ENCODE measurements around the gene CREB5.
"Not testable (repeated sequence)": the region's sequence is repeated elsewhere in the genome, so short reads cannot be mapped to it uniquely, and the experiment has no call there.

The CREB5 gene

DNA sequence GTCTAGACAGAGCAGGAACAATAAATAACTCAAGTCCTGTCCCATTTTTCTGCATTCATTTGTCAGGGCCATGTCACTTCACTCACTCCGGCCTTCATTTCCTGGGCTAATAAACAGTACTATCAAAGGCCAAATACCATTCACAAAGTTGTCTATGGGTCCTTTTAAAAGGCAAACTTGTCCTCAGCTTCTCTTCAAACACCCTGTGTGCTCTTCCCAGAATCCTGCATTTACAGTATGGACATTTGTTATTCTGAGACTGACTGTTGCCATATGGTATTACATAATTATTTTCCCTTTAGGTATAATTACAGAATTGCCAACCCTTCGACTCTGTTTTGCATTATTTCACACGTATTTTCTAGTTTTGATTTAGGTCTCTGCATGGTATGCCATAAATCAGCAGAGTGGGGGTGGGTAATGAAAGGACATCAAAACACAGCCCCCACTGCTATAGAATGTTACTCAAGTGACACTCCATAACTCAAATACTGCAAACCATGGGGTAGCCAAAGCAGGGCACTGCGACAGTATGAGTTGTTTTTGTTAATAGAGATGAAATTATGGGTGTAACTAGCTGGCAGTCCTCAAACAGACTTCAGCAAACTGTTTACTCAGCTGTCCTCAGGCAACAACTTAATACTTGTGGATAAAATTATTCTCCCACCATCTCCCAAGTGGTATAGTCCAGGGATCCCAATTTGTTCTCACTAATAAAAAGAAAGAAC is 362.1 kb downstream of the CREB5 start:
- no peak for DNase-seq (ENCODE audit: low read depth, low spot score)

DNA sequence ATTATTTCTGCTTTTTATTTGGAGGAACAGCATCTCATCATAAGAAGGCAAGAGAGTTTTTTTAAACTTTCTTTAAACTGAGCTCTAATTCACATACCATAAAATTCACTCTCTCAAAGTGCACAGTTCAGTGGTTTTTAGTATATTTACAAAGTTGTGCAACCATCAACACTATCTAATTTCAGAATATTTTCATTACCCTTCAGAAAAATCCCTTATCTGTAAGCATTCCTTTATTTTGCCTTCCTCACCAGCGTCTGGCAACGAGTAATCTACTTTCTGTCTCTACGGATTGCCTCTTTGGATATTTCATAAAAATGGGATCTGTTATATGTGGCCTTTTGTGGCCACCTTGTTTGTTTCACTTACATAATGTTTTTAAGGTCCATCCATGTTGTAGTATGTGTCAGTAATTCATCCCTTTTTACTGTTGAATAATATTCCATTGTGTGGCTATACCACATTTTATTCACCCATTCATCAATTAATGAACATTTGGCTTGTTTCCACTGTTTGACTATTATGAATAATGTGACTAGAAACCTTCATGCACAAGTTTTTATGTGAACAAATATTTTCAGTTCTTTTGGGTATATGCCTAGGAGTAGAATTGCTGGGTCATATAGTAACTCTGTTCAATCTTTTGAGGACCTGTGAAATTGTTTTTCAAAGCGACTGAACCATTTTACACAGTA is 364.3 kb downstream of the CREB5 start:
- no peak for DNase-seq (ENCODE audit: low read depth, low spot score)

DNA sequence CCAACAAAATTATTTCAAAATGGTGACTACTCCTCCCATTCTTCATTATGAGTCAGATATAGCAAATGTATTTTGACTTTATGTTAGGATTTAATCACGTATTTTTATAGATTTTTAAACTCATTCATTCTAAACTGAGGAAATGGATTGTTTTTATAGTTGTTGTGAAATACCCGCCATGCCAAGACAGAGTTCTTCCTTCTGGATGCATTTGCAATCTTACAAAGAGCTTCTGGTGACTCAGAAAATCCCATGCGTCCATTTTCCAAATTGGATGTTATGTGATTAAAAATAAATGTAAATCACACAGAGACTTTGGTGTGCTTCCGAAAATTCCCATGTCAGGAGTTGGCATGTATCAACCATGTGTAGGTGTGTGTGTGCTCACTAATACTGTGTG is 366.5 kb downstream of the CREB5 start:
- no peak for DNase-seq (ENCODE audit: low read depth, low spot score)

DNA sequence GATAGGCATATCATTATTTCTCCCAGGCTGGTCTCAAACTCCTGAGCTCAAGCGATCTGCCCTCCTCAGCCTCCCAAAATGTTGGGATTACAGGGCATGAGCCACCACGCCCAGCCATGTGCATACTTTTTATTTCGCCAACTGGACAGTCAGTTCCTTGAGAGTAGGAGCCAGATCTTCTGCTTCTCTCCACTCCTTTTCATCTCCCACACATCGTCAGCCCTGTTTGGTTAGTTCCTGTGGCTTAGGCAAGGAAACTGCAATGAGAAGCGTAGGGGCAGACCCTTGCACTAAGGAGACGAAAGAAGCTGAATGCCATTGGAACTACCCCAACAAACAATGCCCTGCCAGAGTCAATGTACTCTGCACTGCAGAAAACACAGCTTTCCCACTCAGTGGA is 367.6 kb downstream of the CREB5 start:
- DNase-seq (ENCODE audit: low read depth, low spot score) = no peak

DNA sequence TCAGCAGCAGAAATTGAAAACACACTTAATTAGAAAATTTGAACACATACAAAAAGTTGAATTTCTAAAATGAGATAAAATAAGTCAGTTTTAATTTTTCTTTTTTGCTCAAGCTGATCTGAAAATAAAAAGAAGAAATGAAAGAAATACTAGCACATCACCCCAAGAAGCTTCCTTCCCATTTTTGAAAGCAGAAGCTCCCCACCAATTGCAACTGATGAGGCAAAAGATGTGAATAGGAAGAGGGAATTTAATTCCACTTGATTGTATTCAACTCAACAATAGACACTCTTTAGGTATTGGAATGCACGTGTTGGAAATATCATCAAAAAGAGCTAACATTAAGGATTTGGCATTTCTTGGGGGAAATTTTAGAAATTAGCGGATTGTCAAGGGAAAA is 370.0 kb downstream of the CREB5 start:
- no peak for DNase-seq (ENCODE audit: low read depth, low spot score)

DNA sequence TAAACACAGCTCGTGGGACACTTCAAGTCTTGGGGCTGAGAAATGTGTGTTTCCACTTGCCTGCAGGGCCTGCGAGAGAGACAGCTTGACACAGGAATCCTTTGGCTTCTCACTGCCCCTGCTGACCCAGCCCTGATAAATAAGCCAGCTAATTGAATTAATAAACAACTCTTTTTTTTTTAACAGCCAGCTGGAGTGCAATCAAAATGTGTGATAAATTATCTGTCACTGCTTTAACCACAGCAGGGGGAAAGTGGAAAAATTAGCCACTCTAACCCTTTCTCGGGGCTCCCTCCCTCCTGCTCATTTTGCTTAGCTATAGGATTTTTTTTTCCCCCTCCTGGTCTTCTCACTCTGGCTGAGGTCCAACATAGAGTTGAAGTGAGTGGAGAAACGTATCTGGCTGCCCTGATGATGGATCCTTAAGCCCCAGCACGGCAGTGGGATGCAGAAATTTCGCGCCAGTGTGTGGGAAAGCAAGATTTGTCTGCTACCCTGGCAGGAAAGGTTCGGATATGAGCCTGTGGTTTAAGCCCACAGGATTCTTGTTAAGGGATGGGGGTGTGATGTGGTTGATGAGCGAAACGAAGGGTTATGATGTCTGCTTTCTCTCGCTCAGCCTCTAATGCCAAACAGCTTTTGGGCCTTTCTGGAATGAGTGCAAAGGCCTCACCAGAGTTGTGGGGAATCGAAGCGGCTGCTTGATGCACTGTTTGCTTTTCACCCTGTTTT is 372.0 kb downstream of the CREB5 start:
- DNase-seq (ENCODE audit: low read depth, low spot score) = no peak

DNA sequence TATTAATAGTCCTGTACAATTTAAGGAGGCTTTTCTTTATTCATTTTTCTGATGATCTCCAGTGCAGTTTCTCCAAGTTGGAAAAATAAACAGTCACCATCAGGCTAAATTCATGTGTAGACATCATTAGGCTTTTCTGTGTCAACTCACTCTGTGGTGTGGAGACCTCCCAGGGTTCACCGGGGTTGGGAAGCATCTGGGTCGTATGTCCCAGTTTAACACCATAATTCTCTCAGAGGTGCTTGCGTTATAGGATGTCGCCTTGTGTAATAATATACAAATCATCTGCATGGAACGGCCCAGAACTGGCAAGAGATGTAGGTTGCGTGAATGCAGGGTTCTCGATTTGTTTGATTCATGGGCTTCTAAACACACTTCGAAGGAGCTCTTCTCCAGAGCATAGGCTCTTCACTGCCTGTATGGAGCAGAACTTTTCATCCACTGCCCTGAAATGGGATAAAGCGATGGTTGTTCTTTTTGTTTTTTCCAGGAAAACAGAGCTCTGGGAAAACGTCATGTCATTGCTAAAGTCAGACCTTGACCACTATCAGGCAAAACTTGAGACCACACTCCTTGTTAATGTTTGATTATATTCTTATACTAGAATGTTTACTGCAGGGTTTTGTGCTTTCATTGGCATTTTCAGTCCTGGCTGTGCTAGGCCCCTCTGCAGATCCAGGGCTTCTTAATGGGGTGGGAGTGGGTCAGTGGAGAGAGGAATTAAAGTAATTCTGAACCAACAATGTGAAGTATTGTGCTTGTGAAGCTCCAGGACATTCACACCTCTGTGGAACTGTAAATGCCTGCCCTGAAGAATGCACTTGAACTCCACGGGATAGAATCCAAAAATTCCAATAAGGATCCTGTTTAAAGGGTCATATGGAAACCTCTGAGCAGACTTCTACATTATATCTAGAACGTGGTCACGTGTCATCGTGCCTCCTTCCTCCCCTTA is 373.0 kb downstream of the CREB5 start:
- DNase-seq (ENCODE audit: low read depth, low spot score) = no peak

DNA sequence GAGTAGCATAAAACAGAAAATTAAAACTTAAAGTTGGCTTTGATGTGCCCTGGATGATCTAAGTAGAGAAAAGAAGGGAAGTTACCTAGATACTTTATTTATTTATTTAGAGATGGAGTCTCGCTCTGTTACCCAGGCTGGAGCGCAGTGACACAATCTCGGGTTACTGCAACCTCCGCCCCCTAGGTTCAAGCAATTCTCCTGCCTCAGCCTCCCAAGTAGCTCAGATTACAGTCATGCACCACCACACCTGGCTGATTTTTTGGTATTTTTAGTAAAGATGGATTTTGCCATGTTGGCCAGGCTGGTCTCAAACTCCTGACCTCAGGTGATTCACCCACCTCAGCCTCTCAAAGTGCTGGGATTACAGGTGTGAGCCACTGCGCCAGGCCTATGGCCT is 373.8 kb downstream of the CREB5 start:
- DNase-seq (ENCODE audit: low read depth, low spot score) = not testable (repeated sequence)

DNA sequence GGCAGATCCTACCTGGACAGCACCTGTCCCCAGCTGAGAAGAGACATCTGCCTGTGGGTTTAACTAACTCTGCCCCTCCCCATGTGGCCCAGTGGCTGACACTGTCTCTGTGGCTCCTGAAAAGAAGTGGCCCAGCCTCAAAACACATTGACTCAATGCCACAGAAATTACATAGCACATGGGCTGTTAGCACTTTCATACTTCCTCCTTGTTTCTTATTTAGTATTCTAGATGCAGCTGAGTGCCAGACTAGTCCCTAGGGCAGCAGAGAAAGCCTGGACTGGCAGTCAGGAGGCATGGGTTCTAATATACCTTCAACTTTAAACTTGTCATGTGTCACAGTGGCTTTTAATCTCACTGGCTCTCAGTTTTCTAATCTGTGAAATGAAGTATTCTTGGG is 374.8 kb downstream of the CREB5 start:
- DNase-seq (ENCODE audit: low read depth, low spot score) = no peak

DNA sequence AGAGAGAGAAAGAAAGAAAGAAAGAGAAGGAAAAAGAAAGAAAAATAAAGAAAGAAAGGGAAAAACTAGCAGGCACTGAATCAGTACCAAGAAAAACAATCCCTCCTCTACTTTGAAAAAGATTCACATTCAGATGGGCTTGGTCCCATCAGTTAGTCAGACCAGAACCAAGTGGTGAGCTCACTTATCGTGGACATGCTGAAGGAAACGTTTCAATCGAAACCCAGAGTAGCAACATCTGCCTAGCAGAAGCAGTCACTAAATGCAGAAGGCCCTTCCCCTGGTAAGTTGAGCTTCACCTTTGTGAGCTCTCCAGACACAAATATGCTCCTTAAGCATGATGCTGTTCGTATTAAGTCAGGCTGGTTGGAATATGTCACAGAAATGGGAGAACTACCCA is 378.1 kb downstream of the CREB5 start:
- no peak for DNase-seq (ENCODE audit: low read depth, low spot score)

DNA sequence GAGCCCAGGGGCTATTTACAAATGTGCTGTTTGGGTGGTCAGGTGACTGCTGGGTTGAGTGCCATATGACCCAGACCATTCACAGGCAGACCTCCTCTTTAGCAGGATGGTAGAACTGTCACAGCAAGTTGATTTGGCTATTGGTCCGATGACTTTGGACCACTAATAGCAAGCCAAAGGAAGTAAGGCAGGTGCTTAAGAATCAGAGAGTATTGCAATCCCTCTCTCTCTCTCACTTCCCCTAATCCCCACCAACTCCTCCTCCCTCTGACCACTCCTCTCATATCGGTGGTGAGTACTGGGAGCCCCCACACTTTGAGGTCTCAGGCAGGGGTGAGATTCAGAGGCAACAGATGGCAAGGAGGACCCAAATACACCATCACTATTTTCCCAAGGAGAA is 380.5 kb downstream of the CREB5 start:
- DNase-seq (ENCODE audit: low read depth, low spot score) = no peak

DNA sequence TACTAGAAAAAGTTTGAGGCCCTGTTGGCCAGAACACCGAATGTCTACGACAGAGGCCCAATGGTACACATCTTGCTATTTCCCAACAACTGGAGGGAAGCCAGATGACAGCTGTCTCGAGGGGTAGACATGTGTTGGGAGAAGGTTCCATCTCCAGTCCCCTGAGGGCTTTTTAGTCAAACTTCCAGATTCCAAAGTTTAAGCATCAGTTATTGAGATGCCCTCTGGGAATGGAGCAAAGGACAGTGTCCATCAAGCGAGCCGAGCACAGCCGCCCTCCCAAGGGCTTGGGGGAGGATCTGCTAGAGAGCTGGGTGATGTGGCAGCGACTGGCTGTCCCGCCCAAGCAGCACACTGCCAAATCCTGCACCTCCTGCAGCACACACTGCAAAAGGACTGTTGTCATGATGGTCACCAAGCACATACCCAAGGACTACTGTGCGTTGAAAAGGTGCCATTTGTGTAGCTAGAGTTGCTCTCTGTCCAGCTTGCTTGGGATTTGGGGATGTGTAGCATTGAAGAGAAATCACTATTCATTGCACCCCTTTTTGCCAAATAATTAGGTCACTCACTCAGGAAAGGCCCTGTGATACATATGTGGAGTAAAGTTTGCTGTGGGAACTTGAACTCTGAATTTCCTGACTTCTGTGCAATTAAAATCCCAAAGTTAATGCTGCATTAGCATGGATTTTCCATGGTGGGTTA is 381.2 kb downstream of the CREB5 start:
- DNase-seq (ENCODE audit: low read depth, low spot score) = peak; percentile 15

DNA sequence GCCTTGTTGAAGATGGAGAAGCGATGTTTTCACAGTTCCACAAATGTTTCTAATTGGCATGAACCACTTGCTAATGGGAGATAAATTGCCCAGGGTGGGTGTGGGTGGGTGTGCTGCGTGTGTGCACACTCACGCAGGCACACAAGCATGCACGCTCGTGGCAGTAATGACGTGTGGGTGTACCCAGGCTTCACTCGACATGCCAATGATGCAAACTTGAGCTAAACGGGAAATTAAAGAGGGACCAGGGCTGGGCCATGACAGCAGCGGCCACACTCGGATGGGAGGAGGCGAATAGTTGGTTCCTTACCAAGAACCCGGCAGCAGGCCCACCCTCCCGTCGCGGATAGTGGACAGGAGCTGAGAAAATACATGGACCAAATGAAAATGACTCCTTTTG is 386.0 kb downstream of the CREB5 start:
- DNase-seq (ENCODE audit: low read depth, low spot score) = no peak

DNA sequence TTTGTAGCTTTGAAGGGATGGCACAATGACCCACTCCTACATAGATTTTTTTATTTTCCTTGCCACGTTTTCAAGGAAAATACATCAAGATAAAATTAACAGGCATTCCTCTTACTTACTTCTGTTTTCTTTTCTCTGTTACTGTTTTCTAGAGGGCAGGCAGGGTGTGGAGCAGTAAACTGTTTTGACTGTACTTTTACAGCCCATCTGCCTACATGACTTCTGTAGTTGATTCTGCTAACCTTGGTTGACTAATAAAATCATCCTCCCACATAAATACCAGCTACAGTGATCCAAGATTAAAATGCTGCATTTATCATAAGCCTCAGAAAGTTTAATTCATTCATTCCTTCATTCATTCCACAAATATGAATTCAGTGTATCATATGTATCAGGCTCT is 387.3 kb downstream of the CREB5 start:
- DNase-seq (ENCODE audit: low read depth, low spot score) = no peak

DNA sequence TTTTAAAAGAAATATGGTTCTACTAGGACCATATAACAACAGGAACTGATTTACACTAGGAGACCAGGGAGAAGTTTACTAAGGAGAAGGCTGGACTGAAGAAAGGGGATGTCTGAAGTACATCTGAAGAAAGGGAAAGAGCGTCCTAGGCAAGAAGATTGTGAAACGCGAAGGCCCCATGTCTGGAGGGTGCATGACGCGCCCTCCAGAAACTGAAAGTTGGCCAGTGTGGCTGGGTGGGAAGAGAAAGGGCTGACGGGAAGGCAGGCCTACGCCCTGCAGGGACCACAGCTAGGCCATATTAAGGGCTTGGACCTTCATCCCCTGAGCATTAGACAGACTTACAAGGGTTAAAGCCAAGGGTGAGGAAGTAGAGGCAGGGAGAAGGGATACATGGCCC is 387.8 kb downstream of the CREB5 start:
- no peak for DNase-seq (ENCODE audit: low read depth, low spot score)

DNA sequence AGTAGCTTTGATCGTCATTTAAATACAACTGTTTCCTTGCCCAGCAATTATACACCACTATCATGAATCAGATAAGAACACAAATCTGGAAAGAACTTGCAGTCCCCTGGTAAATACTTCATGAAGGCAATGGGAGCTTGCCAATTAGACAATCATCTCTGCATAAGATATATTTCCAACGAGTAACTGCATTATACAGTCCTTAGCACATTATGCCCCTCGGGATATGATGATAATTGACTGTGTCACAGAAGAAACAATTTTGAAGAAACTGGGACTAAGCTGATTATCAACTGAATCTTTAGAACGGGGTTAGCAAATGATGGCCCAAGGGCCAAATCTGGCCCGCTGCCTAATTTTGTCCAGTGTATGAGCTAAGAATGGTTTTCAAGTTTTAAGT is 390.1 kb downstream of the CREB5 start:
- no peak for DNase-seq (ENCODE audit: low read depth, low spot score)

DNA sequence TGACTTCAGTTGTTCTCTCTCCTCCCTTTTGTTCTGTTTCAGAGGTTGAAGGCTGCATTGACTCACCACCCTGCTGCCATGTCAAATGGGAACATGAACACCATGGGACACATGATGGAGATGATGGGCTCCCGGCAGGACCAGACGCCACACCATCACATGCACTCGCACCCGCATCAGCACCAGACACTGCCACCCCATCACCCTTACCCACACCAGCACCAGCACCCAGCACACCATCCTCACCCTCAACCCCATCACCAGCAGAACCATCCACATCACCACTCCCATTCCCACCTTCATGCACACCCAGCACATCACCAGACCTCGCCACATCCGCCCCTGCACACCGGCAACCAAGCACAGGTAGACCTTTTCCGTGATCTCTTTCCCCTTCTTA is 391.8 kb downstream of the CREB5 start:
- DNase-seq (ENCODE audit: low read depth, low spot score) = no peak

DNA sequence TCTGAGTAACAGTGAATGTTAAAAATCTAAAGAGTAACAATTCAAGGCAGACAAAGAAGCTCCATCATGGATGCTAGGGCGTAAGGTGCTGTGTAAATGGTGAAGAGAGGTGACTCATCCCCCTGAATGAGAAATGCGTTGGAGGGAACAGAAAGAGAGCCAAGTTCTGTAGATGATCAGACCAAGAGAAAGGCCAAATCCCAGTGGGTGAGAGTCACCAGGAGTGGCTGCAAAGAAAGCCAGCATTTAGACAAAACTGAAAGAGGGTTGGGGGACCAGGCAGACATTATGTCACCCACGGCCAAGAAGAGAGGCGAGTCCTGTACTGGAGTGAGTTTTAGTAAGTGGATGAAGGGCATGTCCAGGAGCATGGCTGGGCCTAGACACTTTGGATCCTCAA is 392.7 kb downstream of the CREB5 start:
- no peak for DNase-seq (ENCODE audit: low read depth, low spot score)

DNA sequence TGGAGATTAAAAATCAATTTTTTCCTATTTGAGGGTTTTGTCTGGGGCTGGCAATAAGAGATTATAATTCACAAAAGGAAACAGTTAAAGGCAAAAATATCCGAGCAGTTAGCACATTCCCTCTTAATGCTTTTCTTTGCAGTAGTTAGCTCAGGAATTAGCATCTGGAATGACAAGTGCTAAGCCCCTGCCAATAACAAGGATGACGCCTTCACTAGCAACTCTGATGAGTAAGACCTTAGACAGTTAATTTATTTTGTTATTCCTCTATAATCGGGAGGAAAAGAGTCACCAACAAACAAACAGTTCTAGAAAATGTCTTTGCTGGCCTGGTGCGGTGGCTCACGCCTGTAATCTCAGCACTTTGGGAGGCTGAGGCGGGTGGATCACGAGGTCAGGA is 394.5 kb downstream of the CREB5 start:
- DNase-seq (ENCODE audit: low read depth, low spot score) = no peak

DNA sequence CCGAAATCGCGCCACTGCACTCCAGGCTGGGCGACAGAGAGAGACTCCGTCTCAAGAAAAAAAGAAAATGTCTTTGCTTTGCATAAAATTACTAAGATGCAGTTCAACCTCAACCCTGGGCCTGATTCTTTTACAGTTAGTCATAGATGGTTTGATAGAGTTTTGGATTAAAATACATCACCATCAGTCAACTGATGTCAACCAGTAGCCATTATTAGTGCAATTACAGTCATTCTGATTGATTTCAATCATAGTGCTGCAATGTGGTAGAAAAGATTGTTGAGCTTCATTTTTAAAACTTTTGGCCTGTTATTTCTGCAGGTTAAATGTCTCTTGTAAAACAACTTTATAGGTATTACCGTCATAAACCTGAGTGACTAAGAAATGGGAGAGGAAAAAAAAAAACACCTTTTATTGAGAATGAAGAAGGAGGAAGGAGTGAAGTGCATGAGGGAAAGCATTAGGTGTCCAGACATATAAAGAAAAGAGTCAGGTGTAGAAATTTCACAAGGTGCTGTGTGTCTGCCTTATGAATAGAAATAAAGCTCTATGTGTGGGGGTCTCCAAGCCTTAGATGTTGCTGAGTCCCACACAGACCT is 395.2 kb downstream of the CREB5 start:
- DNase-seq (ENCODE audit: low read depth, low spot score) = no peak

Data from ELF-1 (cell line).